H9 (cell line): ENCODE results near the gene THAP5. TPM values are rescaled to one million over a fixed set of nuclear protein-coding genes. Genes with fewer than 3 reads are reported as not detected.

Source experiments
- DNase-seq: peaks from one replicate; pipeline ENCODE4 v3.0.0-alpha.2; 2017
- H2AFZ ChIP-seq: one replicate; pipeline ENCODE4 v1.6.1; 2013; ENCODE audit warnings: mild to moderate bottlenecking, low read length, control low read depth, moderate library complexity
- H2AK5ac ChIP-seq: 2 replicates; pipeline ENCODE4 v1.6.1; 2013; ENCODE audit warnings: low read length, control low read depth, mixed read lengths; ENCODE audit not compliant: insufficient read length
- H2BK120ac ChIP-seq: one replicate; pipeline ENCODE4 v1.6.1; 2013; ENCODE audit warnings: low read depth, mild to moderate bottlenecking, low read length, control low read depth, inconsistent platforms; ENCODE audit not compliant: poor library complexity, severe bottlenecking
- H2BK12ac ChIP-seq: 2 replicates; pipeline ENCODE4 v1.6.1; 2013; ENCODE audit warnings: low read length, control low read depth, mixed read lengths, low read depth; ENCODE audit not compliant: insufficient read length
- H2BK15ac ChIP-seq: 2 replicates; pipeline ENCODE4 v1.6.1; 2013; ENCODE audit warnings: low read depth, low read length, control low read depth
- H2BK20ac ChIP-seq: one replicate; pipeline ENCODE4 v1.6.1; 2013; ENCODE audit warnings: low read depth, mild to moderate bottlenecking, low read length, control low read depth, inconsistent platforms; ENCODE audit not compliant: poor library complexity, severe bottlenecking
- H2BK5ac ChIP-seq: 2 replicates; pipeline ENCODE4 v1.6.1; 2013; ENCODE audit warnings: low read length, control low read depth, mixed read lengths; ENCODE audit not compliant: insufficient read length
- H3K14ac ChIP-seq: 2 replicates; pipeline ENCODE4 v1.6.1; 2013; ENCODE audit warnings: low read length, control low read depth; ENCODE audit not compliant: insufficient read depth
- H3K18ac ChIP-seq: 2 replicates; pipeline ENCODE4 v1.6.1; 2013; ENCODE audit warnings: low read depth, mild to moderate bottlenecking, mixed read lengths, low read length, control low read depth; ENCODE audit not compliant: insufficient read length
- H3K23ac ChIP-seq: 2 replicates; pipeline ENCODE4 v1.6.1; 2013; ENCODE audit warnings: low read length, control low read depth, mixed read lengths, low read depth; ENCODE audit not compliant: insufficient read length
- H3K23me2 ChIP-seq: 2 replicates; pipeline ENCODE4 v1.6.1; 2013; ENCODE audit warnings: low read depth, mild to moderate bottlenecking, mixed read lengths, low read length, control low read depth; ENCODE audit not compliant: insufficient read length, poor library complexity, severe bottlenecking
- H3K27ac ChIP-seq: 2 replicates; pipeline ENCODE4 v1.5.1; 2013; ENCODE audit warnings: low read length, control low read depth, mixed read lengths, low read depth; ENCODE audit not compliant: insufficient read length
- H3K27me3 ChIP-seq: 2 replicates; pipeline ENCODE4 v1.6.1; 2013; ENCODE audit warnings: low read length, control low read depth, inconsistent platforms; ENCODE audit not compliant: insufficient read depth
- H3K4ac ChIP-seq: 2 replicates; pipeline ENCODE4 v1.6.1; 2013; ENCODE audit warnings: low read depth, mild to moderate bottlenecking, control low read depth, inconsistent platforms, low read length, moderate library complexity
- H3K4me1 ChIP-seq: 2 replicates; pipeline ENCODE4 v1.6.1; 2013; ENCODE audit warnings: low read length, control low read depth, inconsistent platforms; ENCODE audit not compliant: insufficient read depth
- H3K4me2 ChIP-seq: 2 replicates; pipeline ENCODE4 v1.6.1; 2013; ENCODE audit warnings: low read length, control low read depth, mixed read lengths; ENCODE audit not compliant: insufficient read length, insufficient read depth
- H3K56ac ChIP-seq: 2 replicates; pipeline ENCODE4 v1.6.1; 2013; ENCODE audit warnings: low read depth, mild to moderate bottlenecking, mixed read lengths, low read length, control low read depth; ENCODE audit not compliant: insufficient read length
- H3K79me1 ChIP-seq: 2 replicates; pipeline ENCODE4 v1.6.1; 2013; ENCODE audit warnings: low read depth, mild to moderate bottlenecking, moderate library complexity, low read length, control low read depth, inconsistent platforms; ENCODE audit not compliant: insufficient read depth, poor library complexity, severe bottlenecking
- H3K79me2 ChIP-seq: 2 replicates; pipeline ENCODE4 v1.6.1; 2013; ENCODE audit warnings: low read length, control low read depth, inconsistent platforms; ENCODE audit not compliant: insufficient read depth
- H3K9ac ChIP-seq: 2 replicates; pipeline ENCODE4 v1.6.1; 2013; ENCODE audit warnings: low read length, control low read depth, mixed read lengths; ENCODE audit not compliant: insufficient read length; ENCODE audit errors: extremely low read depth
- H3K9me3 ChIP-seq: one replicate; pipeline ENCODE4 v1.6.1; 2013; ENCODE audit warnings: low read depth, low read length, inconsistent platforms; ENCODE audit not compliant: control insufficient read depth
- H3T11ph ChIP-seq: one replicate; pipeline ENCODE4 v1.6.1; 2013; ENCODE audit warnings: mild to moderate bottlenecking, low read length, control low read depth, inconsistent platforms
- H4K20me1 ChIP-seq: one replicate; pipeline ENCODE4 v1.6.1; 2013; ENCODE audit not compliant: control insufficient read depth, insufficient read length, insufficient read depth
- H4K5ac ChIP-seq: 2 replicates; pipeline ENCODE4 v1.6.1; 2013; ENCODE audit warnings: low read depth, mild to moderate bottlenecking, mixed read lengths, low read length, control low read depth; ENCODE audit not compliant: insufficient read length
- H4K8ac ChIP-seq: replicated peaks from 2 replicates; pipeline ENCODE4 v1.6.1; 2013; ENCODE audit warnings: low read length, control low read depth, mixed read lengths, low read depth; ENCODE audit not compliant: insufficient read length
- H4K91ac ChIP-seq: 2 replicates; pipeline ENCODE4 v1.6.1; 2013; ENCODE audit warnings: low read depth, mild to moderate bottlenecking, moderate library complexity, mixed read lengths, low read length, control low read depth; ENCODE audit not compliant: insufficient read length
- H3K27ac Mint-ChIP-seq, 3 experiments: 2 replicates in 2 of 3; 3 replicates in 1 of 3; pipeline ENCODE4 v1.8.0; 2020 to 2021; ENCODE audit warnings: mixed read lengths in 3 of 3, mild to moderate bottlenecking in 1 of 3, moderate library complexity in 1 of 3
- H3K27me3 Mint-ChIP-seq: 2 replicates; pipeline ENCODE4 v1.8.0; 2021; ENCODE audit warnings: low read depth, mild to moderate bottlenecking, moderate library complexity, mixed read lengths
- H3K36me3 Mint-ChIP-seq, 3 experiments: 2 replicates in 2 of 3; 3 replicates in 1 of 3; pipeline ENCODE4 v1.8.0; 2020 to 2021; ENCODE audit warnings: low read depth in 3 of 3, mixed read lengths in 3 of 3; ENCODE audit not compliant: insufficient read depth in 1 of 3
- H3K4me1 Mint-ChIP-seq, 2 experiments: 2 replicates each; pipeline ENCODE4 v1.8.0; 2020; ENCODE audit warnings: mixed read lengths in 2 of 2
- H3K4me3 Mint-ChIP-seq, 2 experiments: 2 replicates in 1 of 2; 3 replicates in 1 of 2; pipeline ENCODE4 v1.8.0; 2020 to 2021; ENCODE audit warnings: mild to moderate bottlenecking in 2 of 2, mixed read lengths in 2 of 2, moderate library complexity in 1 of 2
- H3K9me3 Mint-ChIP-seq, 2 experiments: 2 replicates in 1 of 2; 3 replicates in 1 of 2; pipeline ENCODE4 v1.8.0; 2020; ENCODE audit warnings: mild to moderate bottlenecking in 2 of 2, mixed read lengths in 2 of 2, moderate library complexity in 1 of 2
- CTCF ChIP-seq: fragments of 200-600 bp; sonication (generic); conservative IDR thresholded peaks from 3 replicates; pipeline ENCODE4 v1.8.0; 2021; ENCODE audit warnings: antibody characterized with exemption, mild to moderate bottlenecking
- WGBS: extraction: QIAGEN DNeasy Blood & Tissue Kit; methylation state at CpG from one replicate; pipeline ENCODE4 v1.1.7; 2013; ENCODE audit warnings: missing lambda C conversion rate, low lambda C conversion rate, mixed read lengths; ENCODE audit not compliant: insufficient read length; ENCODE audit errors: extremely low coverage; 5-methylcytosine and 5-hydroxymethylcytosine counted together
- total RNA-seq: library from RNA; stranded (reverse); gene quantifications from 2 replicates; pipeline ENCODE4 v1.2.1, GENCODE V29; 2021

THAP5 gene
- total RNA-seq, 1 experiment from 2014 or later, result 20.6 TPM

GRCh38 chr7:108589874-108590273, 20.4 kb upstream of the THAP5 start:
- no peak for TF ChIP-seq CTCF
- no peak overlapping the region for H3K27ac Mint-ChIP-seq
- no peak overlapping the region for H3K4me3 Mint-ChIP-seq

More at GRCh38 chr7:108589874-108590273, 20.4 kb upstream of the THAP5 start:
- Histone ChIP-seq H3K27ac (no peak overlapping the region), H2BK120ac (no peak overlapping the region), H3K4ac (no peak overlapping the region), H3K23me2 (no peaks in the 10 kb centered on the region), H2BK20ac (no peak overlapping the region), H3K56ac (no peak overlapping the region), H3K4me2 (no peak overlapping the region), H4K8ac (no peak overlapping the region), H3K14ac (no peak overlapping the region), H3K23ac (no peak overlapping the region), H4K20me1 (no peaks in the 10 kb centered on the region), H2AK5ac (no peak overlapping the region), H2BK15ac (no peak overlapping the region), H3K4me1 (no peaks in the 10 kb centered on the region), H3K18ac (no peak overlapping the region), H2BK12ac (no peak overlapping the region), H3K27me3 (no peaks in the 10 kb centered on the region), H3K79me1 (no peaks in the 10 kb centered on the region), H3T11ph (no peak overlapping the region), H3K79me2 (no peaks in the 10 kb centered on the region), H2BK5ac (no peak overlapping the region), H2AFZ (no peak overlapping the region), H4K91ac (no peak overlapping the region), H3K9ac (no peak overlapping the region), H4K5ac (no peak overlapping the region), H3K9me3 (no peaks in the 10 kb centered on the region)
- Mint-ChIP-seq H3K36me3 (no peaks in the 10 kb centered on the region), H3K9me3 (no peaks in the 10 kb centered on the region), H3K27me3 (peaks cover 4% of the 10 kb centered on the region; the same call in 1 of the 2 replicates), H3K4me1 (peaks cover 15 to 20% of the 10 kb centered on the region in 2 experiments)
- no CpG with 5 or more reads among the region's 1 CpG for WGBS
- no peak for DNase-seq
